Caco-2 (cell line): Measurements from ENCODE around the gene RAP1B. TPM values are rescaled to one million over a fixed set of nuclear protein-coding genes. Genes with fewer than 3 reads are reported as not detected.

Experiments used
- BruUV-seq: library from RNA; stranded (reverse); fragments of 400-500 nt; replicated peaks from 2 replicates; lab custom pipeline; 2021; lab: Mats Ljungman, UMichigan
- CTCF ChIA-PET: fragments of 300-600 bp; sonication (Branson Sonifier 250); formaldehyde crosslinking; loops from one replicate; lab custom pipeline; 2022; ENCODE audit warnings: antibody characterized with exemption; lab: Charles Lee
- POLR2A ChIA-PET: fragments of 300-600 bp; sonication (Branson Sonifier 250); formaldehyde crosslinking; loops from one replicate; lab custom pipeline; 2022; ENCODE audit warnings: antibody characterized with exemption; lab: Charles Lee
- DNase-seq, 2 experiments: peaks; one replicate each; pipeline versions ENCODE4 v3.0.0 to v3.0.0-alpha.2; 2020 to 2022
- H3K27me3 ChIP-seq: replicated peaks from 2 replicates; pipeline ENCODE4 v1.6.0; 2011; ENCODE audit warnings: low read length; ENCODE audit not compliant: control insufficient read depth, insufficient read depth
- H3K36me3 ChIP-seq: 2 replicates; pipeline ENCODE4 v1.5.1; 2011; ENCODE audit warnings: low read length; ENCODE audit not compliant: control insufficient read depth, insufficient read depth
- H3K4me1 ChIP-seq: fragments of 250-450 bp; sonication (Bioruptor Pico); 2 replicates; pipeline ENCODE4 v1.5.1; 2020; ENCODE audit warnings: mild to moderate bottlenecking
- H3K4me3 ChIP-seq: 2 replicates; pipeline ENCODE4 v1.5.1; 2011; ENCODE audit warnings: low read depth, mild to moderate bottlenecking, control low read depth, low read length
- H3K9me3 ChIP-seq: fragments of 250-450 bp; sonication (Bioruptor Pico); 2 replicates; pipeline ENCODE4 v1.5.1; 2020; ENCODE audit warnings: mild to moderate bottlenecking, moderate library complexity
- H3K27ac Mint-ChIP-seq: one replicate; pipeline ENCODE4 v1.8.0; 2022; ENCODE audit warnings: mixed read lengths; ENCODE audit not compliant: unreplicated experiment
- H3K27me3 Mint-ChIP-seq: one replicate; pipeline ENCODE4 v1.8.0; 2022; ENCODE audit warnings: mixed read lengths; ENCODE audit not compliant: insufficient read depth, unreplicated experiment
- H3K36me3 Mint-ChIP-seq: one replicate; pipeline ENCODE4 v1.8.0; 2022; ENCODE audit warnings: mild to moderate bottlenecking, mixed read lengths; ENCODE audit not compliant: insufficient read depth, unreplicated experiment
- H3K4me1 Mint-ChIP-seq: one replicate; pipeline ENCODE4 v1.8.0; 2022; ENCODE audit warnings: low read depth, mixed read lengths; ENCODE audit not compliant: unreplicated experiment
- H3K4me3 Mint-ChIP-seq: one replicate; pipeline ENCODE4 v1.8.0; 2022; ENCODE audit warnings: mild to moderate bottlenecking, moderate library complexity, mixed read lengths; ENCODE audit not compliant: unreplicated experiment
- H3K9me3 Mint-ChIP-seq: one replicate; pipeline ENCODE4 v1.8.0; 2022; ENCODE audit warnings: mixed read lengths; ENCODE audit not compliant: unreplicated experiment
- intact Hi-C: fragments of 100-400 bp; cut with micrococcal nuclease; formaldehyde crosslinking; loops from one replicate; pipeline ENCODE4 v1.10.0; 2022; ENCODE audit not compliant: unreplicated experiment
- total RNA-seq: library from RNA; stranded (reverse); gene quantifications from 2 replicates; pipeline ENCODE4 v1.2.3, GENCODE V29; 2022
- TF ChIP-seq, protein P1 (sequence below), 2 experiments: fragments of 200-600 bp in 1 of 2; IDR thresholded peaks; 1 replicate in 1 of 2; 2 replicates in 1 of 2; pipeline versions ENCODE4 v1.5.1 to v1.8.0; 2011 to 2022; ENCODE audit warnings: antibody characterized with exemption in 1 of 2, control low read depth in 1 of 2, inconsistent platforms in 1 of 2, low read depth in 1 of 2, low read length in 1 of 2, mild to moderate bottlenecking in 1 of 2, moderate library complexity in 1 of 2; ENCODE audit not compliant: insufficient read depth in 1 of 2, severe bottlenecking in 1 of 2, unreplicated experiment in 1 of 2

Gene RAP1B
- total RNA-seq, 1 experiment from 2014 or later, result 216 TPM

DNA sequence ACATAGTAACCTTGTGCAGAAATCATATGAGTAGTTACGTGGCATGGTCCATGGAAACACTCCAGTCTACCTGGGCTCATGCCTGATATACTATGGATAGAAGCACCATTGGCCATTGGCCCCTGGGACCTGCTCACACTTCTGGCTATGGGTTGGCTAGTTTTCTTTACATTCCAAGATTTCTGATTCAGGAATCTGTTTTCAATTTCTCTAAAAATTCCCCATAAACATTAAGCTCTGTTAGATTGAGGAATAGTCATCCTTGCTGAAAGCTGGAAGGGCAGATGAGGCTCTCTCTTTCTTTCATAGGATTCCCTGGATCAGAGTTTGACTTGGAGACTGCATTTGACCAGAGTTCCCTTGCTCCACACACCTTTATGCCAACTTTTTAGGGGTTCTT, 37.3 kb upstream of the RAP1B start:
- TF ChIP-seq, protein P1, sequence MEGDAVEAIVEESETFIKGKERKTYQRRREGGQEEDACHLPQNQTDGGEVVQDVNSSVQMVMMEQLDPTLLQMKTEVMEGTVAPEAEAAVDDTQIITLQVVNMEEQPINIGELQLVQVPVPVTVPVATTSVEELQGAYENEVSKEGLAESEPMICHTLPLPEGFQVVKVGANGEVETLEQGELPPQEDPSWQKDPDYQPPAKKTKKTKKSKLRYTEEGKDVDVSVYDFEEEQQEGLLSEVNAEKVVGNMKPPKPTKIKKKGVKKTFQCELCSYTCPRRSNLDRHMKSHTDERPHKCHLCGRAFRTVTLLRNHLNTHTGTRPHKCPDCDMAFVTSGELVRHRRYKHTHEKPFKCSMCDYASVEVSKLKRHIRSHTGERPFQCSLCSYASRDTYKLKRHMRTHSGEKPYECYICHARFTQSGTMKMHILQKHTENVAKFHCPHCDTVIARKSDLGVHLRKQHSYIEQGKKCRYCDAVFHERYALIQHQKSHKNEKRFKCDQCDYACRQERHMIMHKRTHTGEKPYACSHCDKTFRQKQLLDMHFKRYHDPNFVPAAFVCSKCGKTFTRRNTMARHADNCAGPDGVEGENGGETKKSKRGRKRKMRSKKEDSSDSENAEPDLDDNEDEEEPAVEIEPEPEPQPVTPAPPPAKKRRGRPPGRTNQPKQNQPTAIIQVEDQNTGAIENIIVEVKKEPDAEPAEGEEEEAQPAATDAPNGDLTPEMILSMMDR (IDR thresholded peaks at IDR 0.05; ENCODE audit: insufficient read depth in 1 of 2, low read depth in 1 of 2, low read length in 1 of 2, severe bottlenecking in 1 of 2, unreplicated experiment in 1 of 2), result no peak
- H3K9me3 Mint-ChIP-seq, result no peaks in the 10 kb centered on the region
- POLR2A ChIA-PET, result no interaction called here
- intact Hi-C loops, result no loop called here
- CTCF ChIA-PET, result no interaction called here
- no peak overlapping the region for H3K27ac Mint-ChIP-seq
- no peaks in the 10 kb centered on the region for H3K4me1 Mint-ChIP-seq
- no peaks in the 10 kb centered on the region for H3K9me3 ChIP-seq
- H3K4me1 ChIP-seq, result no peaks in the 10 kb centered on the region
- H3K27me3 Mint-ChIP-seq, result no peaks in the 10 kb centered on the region
- no peaks in the 10 kb centered on the region for H3K36me3 ChIP-seq
- DNase-seq, result no peak
- no TSS peak for BruUV-seq
- H3K27me3 ChIP-seq, result no peaks in the 10 kb centered on the region
- H3K36me3 Mint-ChIP-seq, result peaks cover 4% of the 10 kb centered on the region
- no peak overlapping the region for H3K4me3 Mint-ChIP-seq
- H3K4me3 ChIP-seq, result no peak overlapping the region

DNA sequence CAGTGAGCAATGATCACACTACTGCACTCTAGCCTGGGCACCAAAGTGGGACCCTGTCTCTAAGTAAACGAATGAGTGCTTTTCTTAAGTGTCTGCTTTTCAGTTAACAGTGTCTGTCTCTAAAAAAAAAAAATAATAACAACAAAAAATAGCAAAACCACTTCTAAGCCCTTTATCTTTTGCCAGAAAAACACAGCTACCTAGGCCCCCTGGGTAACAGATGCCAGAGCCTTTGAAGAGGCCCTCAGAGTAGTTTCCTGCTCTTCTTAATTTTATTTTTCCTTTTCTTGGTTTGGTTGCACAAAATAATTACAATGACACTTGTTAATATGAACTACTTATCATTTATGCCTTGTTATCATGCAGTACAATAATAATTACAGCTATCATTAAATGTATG, 32.8 kb upstream of the RAP1B start:
- POLR2A ChIA-PET, result no interaction called here
- H3K9me3 Mint-ChIP-seq, result no peaks in the 10 kb centered on the region
- H3K4me3 ChIP-seq, result no peak overlapping the region
- H3K4me1 ChIP-seq, result no peaks in the 10 kb centered on the region
- H3K36me3 Mint-ChIP-seq, result no peaks in the 10 kb centered on the region
- H3K27me3 Mint-ChIP-seq, result no peaks in the 10 kb centered on the region
- intact Hi-C loops, result no loop called here
- no peaks in the 10 kb centered on the region for H3K27me3 ChIP-seq
- DNase-seq, result no peak
- CTCF ChIA-PET, result no interaction called here
- no peaks in the 10 kb centered on the region for H3K36me3 ChIP-seq
- TF ChIP-seq, protein P1 (IDR thresholded peaks at IDR 0.05; ENCODE audit: insufficient read depth in 1 of 2, low read depth in 1 of 2, low read length in 1 of 2, severe bottlenecking in 1 of 2, unreplicated experiment in 1 of 2), result no peak
- H3K4me1 Mint-ChIP-seq, result no peaks in the 10 kb centered on the region
- no peak overlapping the region for H3K27ac Mint-ChIP-seq
- no peak overlapping the region for H3K4me3 Mint-ChIP-seq
- H3K9me3 ChIP-seq, result no peaks in the 10 kb centered on the region
- BruUV-seq, result no TSS peak

DNA sequence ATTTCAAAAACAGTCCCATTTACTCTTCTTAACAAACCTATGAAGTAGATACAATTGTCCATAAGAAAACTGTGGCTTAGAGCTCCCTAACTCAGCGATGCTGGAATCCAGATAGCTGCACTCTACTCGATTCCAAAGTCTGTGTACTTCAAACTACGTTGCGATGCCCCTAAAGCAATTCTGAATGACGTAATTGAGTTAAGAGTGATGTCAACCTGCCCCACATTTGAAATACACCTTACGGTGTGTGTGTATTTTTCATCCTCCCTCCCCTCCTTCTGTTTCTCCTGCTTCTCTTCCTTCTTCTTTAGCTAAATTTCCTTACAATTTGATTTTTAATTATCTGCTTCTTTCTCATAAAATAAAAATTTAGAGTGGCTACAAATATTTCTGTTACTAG, 31.9 kb upstream of the RAP1B start:
- Histone ChIP-seq H3K36me3 (no peaks in the 10 kb centered on the region), H3K9me3 (no peaks in the 10 kb centered on the region), H3K4me1 (no peaks in the 10 kb centered on the region), H3K4me3 (no peak overlapping the region), H3K27me3 (no peaks in the 10 kb centered on the region)
- Mint-ChIP-seq H3K27me3 (no peaks in the 10 kb centered on the region), H3K9me3 (no peaks in the 10 kb centered on the region), H3K4me1 (no peaks in the 10 kb centered on the region), H3K36me3 (no peaks in the 10 kb centered on the region), H3K27ac (no peak overlapping the region), H3K4me3 (no peak overlapping the region)
- POLR2A ChIA-PET, result no interaction called here
- TF ChIP-seq, protein P1 (IDR thresholded peaks at IDR 0.05; ENCODE audit: insufficient read depth in 1 of 2, low read depth in 1 of 2, low read length in 1 of 2, severe bottlenecking in 1 of 2, unreplicated experiment in 1 of 2), result no peak
- DNase-seq, result no peak
- CTCF ChIA-PET, result no interaction called here
- no TSS peak for BruUV-seq
- intact Hi-C loops, result no loop called here
